ENCODE results near the gene SH3RF3.
"Not testable (repeated sequence)": the region's sequence is repeated elsewhere in the genome, so short reads cannot be mapped to it uniquely, and the experiment has no call there.

The SH3RF3 gene

DNA sequence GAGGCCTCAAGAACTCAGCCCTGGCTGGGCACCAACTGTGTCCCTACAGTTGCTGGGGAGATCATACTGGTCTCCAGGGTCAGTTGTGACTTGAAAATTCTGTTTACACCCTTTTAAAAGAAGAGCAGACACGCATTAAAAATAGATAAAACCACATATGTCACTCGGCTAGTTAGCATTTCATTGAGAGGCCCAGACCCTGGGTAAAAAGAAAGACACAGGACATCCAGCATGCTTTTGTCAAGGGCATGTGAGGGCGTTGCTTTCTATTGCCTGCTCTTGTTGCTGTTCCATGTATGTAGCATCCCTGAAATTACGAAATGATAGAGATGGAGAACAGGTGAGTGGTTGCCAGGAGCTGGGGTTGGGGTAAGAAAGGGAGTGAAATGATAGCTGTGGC, 390.5 kb downstream of the SH3RF3 start:
- DNase-seq = no peak

DNA sequence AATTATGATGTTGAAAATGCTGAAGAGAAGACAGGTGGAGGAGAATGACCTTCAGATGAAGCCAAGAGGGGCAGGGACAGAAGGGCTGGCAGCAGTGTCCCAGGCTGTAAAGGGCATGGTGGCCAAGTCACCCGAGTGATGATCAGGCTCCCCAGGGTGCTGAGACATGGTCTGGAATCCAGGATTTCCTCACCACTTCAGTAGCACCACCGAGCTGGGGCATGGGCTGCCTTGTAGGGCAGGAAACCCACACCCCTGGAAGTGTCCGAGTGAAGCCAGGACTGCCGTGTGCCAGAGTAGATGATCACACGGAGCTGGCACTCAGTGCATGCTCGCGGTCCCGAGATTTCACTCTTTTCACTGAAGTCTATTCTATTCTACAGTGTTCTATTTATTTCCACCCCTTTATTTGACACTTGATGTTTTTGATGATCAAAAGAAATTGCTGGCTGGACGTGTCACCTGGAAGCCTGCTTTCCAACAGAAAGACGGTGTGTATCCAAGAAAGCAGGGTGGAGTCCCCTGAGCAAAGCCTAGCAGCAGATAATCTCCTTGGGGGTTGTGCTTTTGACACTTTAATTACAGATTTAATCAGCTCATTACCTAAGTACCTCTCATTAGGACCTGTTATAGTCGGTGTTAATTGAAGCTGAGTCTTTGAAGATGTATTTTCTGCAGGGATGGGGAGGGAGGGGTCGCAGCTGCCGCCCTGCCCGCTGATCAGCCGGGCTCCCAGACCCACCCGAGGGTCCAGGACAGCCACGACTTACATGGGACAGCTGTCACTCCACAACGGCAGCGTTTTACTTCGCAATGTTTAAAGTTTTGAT, 392.4 kb downstream of the SH3RF3 start:
- no peak for DNase-seq

- no peak for DNase-seq
These were observed 393.0 kb downstream of the SH3RF3 start for GRCh38 chr2:109522063-109522374.

DNA sequence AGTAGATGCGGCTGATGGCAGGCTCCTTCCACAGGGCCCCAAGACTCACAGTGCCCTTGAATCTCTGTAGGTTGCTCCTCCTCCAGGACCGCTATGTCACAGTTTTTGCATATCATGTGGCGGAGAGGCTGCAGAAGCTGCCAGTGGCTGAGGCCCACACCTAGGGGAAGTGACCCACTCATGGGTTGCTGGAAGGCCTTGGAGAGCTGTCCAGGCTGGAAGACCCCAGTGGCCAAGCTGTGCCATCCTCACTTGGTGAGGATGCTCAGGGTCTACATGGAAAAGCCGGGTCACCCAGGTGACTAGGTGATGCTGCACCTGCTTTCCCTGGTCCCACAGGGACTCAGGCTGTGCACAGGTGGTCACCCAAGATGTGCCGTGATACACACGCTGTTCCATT, 394.1 kb downstream of the SH3RF3 start:
- no peak for DNase-seq

DNA sequence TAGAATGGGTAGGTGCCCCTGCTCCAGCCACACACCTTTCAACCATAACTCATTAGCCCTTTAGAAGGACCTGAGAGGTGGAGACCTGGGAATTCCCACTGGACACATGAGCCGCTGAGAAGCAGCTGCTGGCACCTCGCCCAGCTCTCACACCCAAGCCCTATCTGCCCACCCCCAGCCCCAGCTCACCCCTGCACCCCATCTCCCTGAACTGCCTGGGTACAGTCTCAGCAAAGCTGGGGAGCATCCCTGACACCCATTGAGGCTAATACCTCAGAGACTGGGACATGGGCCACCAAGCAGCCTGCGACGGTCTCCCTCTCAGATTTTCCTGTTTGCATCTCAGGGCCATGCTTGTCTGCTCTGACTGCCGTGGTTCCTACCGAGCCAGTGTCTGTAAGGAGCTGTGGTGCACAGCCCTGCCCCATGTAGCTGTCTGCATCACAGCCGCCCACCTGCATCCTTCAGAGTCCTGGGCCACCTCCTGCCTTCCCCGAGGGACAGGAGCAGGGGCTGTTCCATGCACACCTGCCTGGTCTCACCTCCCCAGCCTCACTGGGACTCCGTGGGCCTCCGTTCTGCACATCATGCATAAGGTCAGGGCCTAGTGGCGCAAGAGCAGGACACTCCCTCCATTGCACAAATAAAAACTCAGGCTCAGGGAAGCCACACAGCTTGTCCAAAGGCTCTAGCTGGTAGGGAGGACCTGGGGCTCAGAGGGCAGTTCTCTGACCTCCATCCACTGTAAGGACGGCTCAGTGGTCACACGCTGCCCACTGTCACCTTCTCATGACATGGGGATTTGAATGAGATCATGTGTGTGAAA, 394.7 kb downstream of the SH3RF3 start:
- no peak for DNase-seq

GRCh38 chr2:109525836-109526235, 396.8 kb downstream of the SH3RF3 start:
- DNase-seq = no peak

DNA sequence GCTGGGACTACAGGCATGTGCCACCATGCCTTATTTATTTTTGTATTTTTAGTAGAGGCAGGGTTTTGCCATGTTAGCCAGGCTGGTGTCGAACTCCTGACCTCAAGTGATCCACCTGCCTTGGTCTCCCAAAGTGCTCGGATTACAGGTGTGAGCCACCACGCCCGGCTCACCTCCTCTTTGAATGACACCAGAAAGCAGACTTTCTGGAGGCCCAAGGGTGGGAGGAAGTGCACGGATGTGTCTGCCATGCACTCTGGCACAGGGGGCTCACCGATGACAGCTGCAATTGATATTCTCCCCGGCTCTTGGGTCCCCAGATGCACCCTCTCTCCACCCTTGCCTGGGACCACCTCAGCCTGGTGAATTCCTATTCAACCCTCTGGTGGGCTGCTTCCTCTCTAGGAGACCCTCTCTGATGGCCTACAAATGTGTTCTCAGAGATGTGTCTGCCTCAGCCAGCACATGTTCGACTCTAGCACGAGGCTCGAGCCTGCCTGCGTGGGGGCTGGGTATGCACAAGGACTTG, 397.5 kb downstream of the SH3RF3 start:
- no peak for DNase-seq

GRCh38 chr2:109527079-109527478, 398.1 kb downstream of the SH3RF3 start:
- no peak for DNase-seq

DNA sequence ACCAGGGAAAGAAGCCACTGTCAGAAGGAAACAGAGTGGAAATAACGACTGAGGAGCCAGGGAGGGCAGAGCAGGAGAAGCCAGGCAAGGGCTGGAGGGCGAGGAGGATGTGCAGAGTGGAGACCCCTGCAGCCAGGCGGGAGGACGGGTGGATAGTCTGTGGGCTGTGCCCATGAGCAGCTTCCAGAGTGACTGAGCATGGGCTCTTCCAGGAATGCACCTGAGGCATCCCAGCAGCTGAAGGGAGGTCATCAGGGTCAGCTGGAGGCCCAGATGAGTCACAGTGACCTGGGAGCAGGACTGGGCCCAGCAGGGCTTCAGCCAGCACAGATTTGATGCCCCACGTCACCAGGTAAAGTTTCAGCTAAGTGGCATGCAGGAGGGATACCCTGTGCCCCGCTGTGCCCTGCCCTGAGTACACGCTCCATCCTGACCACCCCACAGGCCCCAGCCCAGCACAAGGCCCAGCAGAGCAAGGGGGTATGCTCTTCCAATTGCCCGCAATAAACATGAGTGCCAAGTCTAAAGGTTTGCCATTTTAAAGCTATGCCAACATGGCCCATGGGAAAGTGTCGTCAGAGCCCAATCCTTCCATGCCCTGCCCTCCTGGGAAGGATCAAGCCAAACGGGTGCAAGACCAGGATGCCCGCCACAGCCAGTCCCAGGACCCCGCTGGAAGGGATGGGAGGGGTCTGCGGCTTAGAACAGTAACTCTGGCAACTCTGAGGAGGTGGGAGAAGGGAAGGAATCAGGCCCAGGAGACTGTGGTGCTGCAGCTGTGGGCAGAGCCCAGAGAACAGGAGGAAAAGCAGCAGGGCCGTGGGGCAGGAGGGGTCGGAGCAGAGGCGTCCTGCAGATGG, 399.1 kb downstream of the SH3RF3 start:
- DNase-seq = no peak

- no peak for DNase-seq
These were observed 400.0 kb downstream of the SH3RF3 start for GRCh38 chr2:109528811-109529501.

- DNase-seq = no peak
These were observed 400.8 kb downstream of the SH3RF3 start for GRCh38 chr2:109529532-109530449.

DNA sequence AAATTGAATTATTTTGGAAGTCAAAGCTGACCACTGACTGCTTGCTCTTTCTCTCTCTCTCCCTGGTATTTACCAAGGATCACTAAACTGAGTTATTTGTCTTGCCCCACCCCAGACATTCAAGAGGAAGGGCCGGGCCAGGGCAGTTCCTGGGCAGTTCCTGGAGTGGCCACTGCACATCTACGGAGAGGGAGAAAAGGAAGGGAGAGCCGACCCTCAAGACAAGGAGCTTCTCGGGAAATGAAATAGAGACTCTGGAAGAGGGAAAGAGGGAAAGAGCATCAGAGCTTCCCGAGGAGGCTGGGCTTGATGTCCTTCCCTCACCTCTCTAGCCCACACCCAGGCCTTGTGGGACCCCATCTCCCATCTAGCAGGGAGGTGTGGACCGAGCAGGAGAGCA, 401.7 kb downstream of the SH3RF3 start:
- no peak for DNase-seq

GRCh38 chr2:109531221-109531620, 402.2 kb downstream of the SH3RF3 start:
- no peak for DNase-seq

DNA sequence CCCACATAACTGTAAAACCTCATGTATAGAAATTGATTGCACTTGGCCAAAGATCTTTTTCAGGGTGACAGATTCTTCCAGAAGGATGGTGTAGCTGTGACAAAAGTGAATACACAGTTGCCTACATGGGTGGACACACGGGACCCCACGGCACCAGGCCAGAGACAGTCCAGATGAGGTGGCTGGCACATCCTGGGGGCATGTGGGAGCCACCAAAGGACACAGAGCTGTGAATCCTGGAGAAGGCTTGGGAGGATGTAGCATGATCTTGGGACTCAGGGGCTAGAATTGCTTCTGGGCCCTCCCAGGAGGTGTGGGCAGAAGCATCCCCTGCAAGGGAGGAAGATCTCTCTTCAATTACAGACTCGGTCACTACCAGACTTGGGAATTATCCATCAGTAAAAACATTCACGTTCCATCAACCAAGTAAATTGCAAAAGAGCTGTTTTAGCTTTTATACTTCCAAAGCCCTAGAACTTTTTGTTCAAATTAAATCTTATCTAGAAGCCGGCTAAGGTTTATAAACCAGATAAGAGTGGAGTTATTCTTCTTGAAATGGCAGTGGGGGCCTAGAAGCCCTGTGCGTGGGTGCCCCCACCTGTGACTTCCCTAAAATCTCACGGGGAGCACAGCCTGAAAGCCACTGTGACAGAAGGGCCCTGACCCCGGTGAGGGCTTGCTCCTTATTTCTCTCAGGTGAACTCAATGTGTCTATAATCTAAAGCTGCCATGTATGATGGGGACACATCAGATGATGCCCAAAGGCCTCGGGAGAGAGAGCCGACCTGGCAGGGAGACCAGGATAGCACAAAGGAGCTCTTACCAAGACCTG, 403.1 kb downstream of the SH3RF3 start:
- no peak for DNase-seq

GRCh38 chr2:109532728-109533076, 403.7 kb downstream of the SH3RF3 start:
- no peak for DNase-seq

DNA sequence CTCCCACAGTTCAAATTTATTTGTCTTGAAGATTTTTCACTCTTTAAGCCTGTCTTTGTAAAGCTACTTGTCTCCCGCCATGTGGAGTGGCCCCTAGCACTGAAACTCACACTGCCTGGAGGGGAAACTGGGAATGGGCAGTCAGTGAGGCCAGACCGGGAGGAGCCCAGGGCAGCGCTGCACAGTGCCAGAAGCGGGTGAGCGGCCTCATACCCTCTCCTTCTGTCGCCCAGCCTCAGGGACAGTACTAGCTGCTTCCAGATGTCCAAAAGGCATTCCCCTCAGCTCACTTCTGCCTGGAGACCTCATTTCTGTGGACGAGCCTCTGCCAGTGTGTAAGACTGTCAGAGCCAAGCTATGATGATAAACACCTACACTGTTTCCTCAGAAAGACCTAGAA, 404.8 kb downstream of the SH3RF3 start:
- no peak for DNase-seq

GRCh38 chr2:109535217-109535946, 406.4 kb downstream of the SH3RF3 start:
- DNase-seq = no peak

GRCh38 chr2:109536556-109536955, 407.6 kb downstream of the SH3RF3 start:
- DNase-seq = not testable (repeated sequence)

DNA sequence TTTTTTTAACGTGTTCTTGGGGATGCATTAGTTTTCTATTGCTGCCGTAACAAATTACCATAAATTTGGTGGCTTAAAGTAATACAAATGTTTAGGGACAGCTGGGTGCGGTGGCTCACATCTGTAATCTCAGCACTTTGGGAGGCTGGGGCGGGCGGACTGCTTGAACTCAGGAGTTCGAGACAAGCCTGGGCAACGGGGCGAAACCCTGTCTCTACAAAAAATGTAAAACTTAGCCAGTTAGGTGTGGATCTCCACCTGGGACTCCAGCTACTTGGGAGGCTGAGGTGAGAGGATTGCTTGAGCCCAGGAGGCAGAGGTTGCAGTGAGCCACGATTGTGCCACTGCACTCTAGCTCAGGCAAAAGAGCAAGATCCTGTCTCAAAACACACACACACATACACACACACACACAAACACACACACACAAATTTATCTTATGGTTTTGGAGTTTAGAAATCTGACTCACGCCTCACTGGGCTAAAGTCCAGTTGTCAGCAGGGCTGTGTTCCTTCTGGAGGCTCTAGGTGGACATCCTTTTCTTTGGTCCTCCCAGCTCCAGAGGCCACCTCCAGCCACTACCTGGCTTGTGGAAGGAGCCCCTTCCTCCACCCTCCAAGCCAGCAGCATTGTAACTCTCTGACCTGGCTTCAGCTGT, 408.7 kb downstream of the SH3RF3 start:
- DNase-seq = no peak

Measured in OCI-M1 (cell line).